ENCODE measurements around the gene TRAF3. TPM values are rescaled to one million over a fixed set of nuclear protein-coding genes. Genes with fewer than 3 reads are reported as not detected.
A peak's percentile ranks its signal among the peaks of the same experiment; 100 is the strongest.

Gene TRAF3
- total RNA-seq, 2 experiments from 2014 or later = 39.1 to 40.2 TPM

- no peak for TF ChIP-seq CTCF (IDR thresholded peaks at IDR 0.05)
- CTCF ChIA-PET = no interaction called here
- peaks cover 46% of the 10 kb centered on the region for H3K4me1 Mint-ChIP-seq (ENCODE audit: low read depth)
- H3K27ac Mint-ChIP-seq = peak overlapping the region; percentile 5
- H3K27me3 Mint-ChIP-seq = no peaks in the 10 kb centered on the region
- intact Hi-C loops (cut with micrococcal nuclease) = no loop called here
- H3K4me3 Mint-ChIP-seq = no peak overlapping the region
- DNase-seq (no peak), ATAC-seq (no peak)
- POLR2A ChIA-PET = interaction anchor here (0.6 kb wide), 2 partner anchors 8 to 12 kb away, joined by 3 read pairs; no protein-coding TSS in a partner anchor
- H3K36me3 Mint-ChIP-seq (ENCODE audit: low read depth) = peaks cover 17% of the 10 kb centered on the region
- H3K9me3 Mint-ChIP-seq = no peaks in the 10 kb centered on the region
These were observed 22.7 kb downstream of the TRAF3 start for GRCh38 chr14:102799684-102800562.

GRCh38 chr14:102802834-102803523, 25.7 kb downstream of the TRAF3 start:
- intact Hi-C loops (cut with micrococcal nuclease) = no loop called here

GRCh38 chr14:102804858-102805257, 27.6 kb downstream of the TRAF3 start:
- Mint-ChIP-seq H3K36me3 (ENCODE audit: low read depth) (peaks cover 21% of the 10 kb centered on the region), H3K9me3 (no peaks in the 10 kb centered on the region), H3K4me1 (ENCODE audit: low read depth) (peaks cover 57% of the 10 kb centered on the region), H3K4me3 (peak overlapping the region; percentile 50), H3K27me3 (no peaks in the 10 kb centered on the region), H3K27ac (peak overlapping the region; percentile 93)
- TF ChIP-seq CTCF (IDR thresholded peaks at IDR 0.05) = no peak
- no peak for DNase-seq
- intact Hi-C loops (cut with micrococcal nuclease) = no loop called here
- ATAC-seq = no peak
- ChIA-PET POLR2A (interaction anchor here (1.3 kb wide), 1 partner anchor 14 kb away, joined by 3 read pairs; no protein-coding TSS in a partner anchor), CTCF (interaction anchor here (1.7 kb wide), 1 partner anchor 15 kb away, joined by 5 read pairs; no protein-coding TSS in a partner anchor)

More at GRCh38 chr14:102802834-102803523, 25.7 kb downstream of the TRAF3 start:
- peak overlapping the region; percentile 5 for H3K27ac Mint-ChIP-seq
- no peak for TF ChIP-seq CTCF (IDR thresholded peaks at IDR 0.05)
- DNase-seq = no peak
- no peak for ATAC-seq
- ChIA-PET POLR2A (interaction anchor here (0.9 kb wide), 1 partner anchor 12 kb away, joined by 4 read pairs; no protein-coding TSS in a partner anchor), CTCF (interaction anchor here (1.0 to 1.7 kb wide), 2 partner anchors 15 to 17 kb away, joined by 4 to 5 read pairs; no protein-coding TSS in a partner anchor)
- no peaks in the 10 kb centered on the region for H3K9me3 Mint-ChIP-seq
- peaks cover 23% of the 10 kb centered on the region for H3K36me3 Mint-ChIP-seq (ENCODE audit: low read depth)
- H3K27me3 Mint-ChIP-seq = no peaks in the 10 kb centered on the region
- H3K4me1 Mint-ChIP-seq (ENCODE audit: low read depth) = peaks cover 63% of the 10 kb centered on the region
- H3K4me3 Mint-ChIP-seq = no peak overlapping the region

GRCh38 chr14:102805371-102805891, 28.2 kb downstream of the TRAF3 start:
- Mint-ChIP-seq H3K4me1 (ENCODE audit: low read depth) (peaks cover 62% of the 10 kb centered on the region), H3K36me3 (ENCODE audit: low read depth) (peaks cover 21% of the 10 kb centered on the region), H3K9me3 (no peaks in the 10 kb centered on the region), H3K27ac (peak overlapping the region; percentile 93), H3K4me3 (peak overlapping the region; percentile 50), H3K27me3 (no peaks in the 10 kb centered on the region)
- ChIA-PET POLR2A (no interaction called here), CTCF (no interaction called here)
- intact Hi-C loops (cut with micrococcal nuclease) = no loop called here
- peak; percentile 68 for ATAC-seq
- peak; percentile 71 for DNase-seq
- no peak for TF ChIP-seq CTCF (IDR thresholded peaks at IDR 0.05)
